ENCODE measurements around the gene ASB18.
"Not testable (repeated sequence)": the region's sequence is repeated elsewhere in the genome, so short reads cannot be mapped to it uniquely, and the experiment has no call there.

Gene ASB18

GRCh38 chr2:236298924-236299475 is 34.8 kb upstream of the ASB18 start:
- Histone ChIP-seq H3K27me3 (ENCODE audit: insufficient read depth, low read length) (peaks cover 61% of the 10 kb centered on the region), H3K27ac (ENCODE audit: low read depth, low read length) (no peak overlapping the region), H3K79me2 (ENCODE audit: control insufficient read depth, insufficient read depth, low read length, unreplicated experiment) (no peaks in the 10 kb centered on the region), H2AFZ (ENCODE audit: low read length, unreplicated experiment) (no peak overlapping the region), H3K36me3 (ENCODE audit: insufficient read depth, low read length) (no peaks in the 10 kb centered on the region), H3K4me3 (ENCODE audit: low read depth, low read length) (no peak overlapping the region), H3K4me1 (ENCODE audit: control insufficient read depth, insufficient read depth, low read length, unreplicated experiment) (no peaks in the 10 kb centered on the region)

GRCh38 chr2:236295481-236295880 is 31.3 kb upstream of the ASB18 start:
- Histone ChIP-seq H3K36me3 (ENCODE audit: insufficient read depth, low read length) (no peaks in the 10 kb centered on the region), H3K79me2 (ENCODE audit: control insufficient read depth, insufficient read depth, low read length, unreplicated experiment) (no peaks in the 10 kb centered on the region), H2AFZ (ENCODE audit: low read length, unreplicated experiment) (no peak overlapping the region), H3K4me1 (ENCODE audit: control insufficient read depth, insufficient read depth, low read length, unreplicated experiment) (no peaks in the 10 kb centered on the region), H3K27ac (ENCODE audit: low read depth, low read length) (no peak overlapping the region), H3K4me3 (ENCODE audit: low read depth, low read length) (no peak overlapping the region), H3K27me3 (ENCODE audit: insufficient read depth, low read length) (peaks cover 54% of the 10 kb centered on the region)

GRCh38 chr2:236294647-236295046 is 30.4 kb upstream of the ASB18 start:
- H3K4me1 ChIP-seq (ENCODE audit: control insufficient read depth, insufficient read depth, low read length, unreplicated experiment) = no peaks in the 10 kb centered on the region
- no peak overlapping the region for H2AFZ ChIP-seq (ENCODE audit: low read length, unreplicated experiment)
- peaks cover 62% of the 10 kb centered on the region for H3K27me3 ChIP-seq (ENCODE audit: insufficient read depth, low read length)
- H3K36me3 ChIP-seq (ENCODE audit: insufficient read depth, low read length) = no peaks in the 10 kb centered on the region
- no peak overlapping the region for H3K27ac ChIP-seq (ENCODE audit: low read depth, low read length)
- no peak overlapping the region for H3K4me3 ChIP-seq (ENCODE audit: low read depth, low read length)
- no peaks in the 10 kb centered on the region for H3K79me2 ChIP-seq (ENCODE audit: control insufficient read depth, insufficient read depth, low read length, unreplicated experiment)

GRCh38 chr2:236293241-236293810 is 29.1 kb upstream of the ASB18 start:
- Histone ChIP-seq H2AFZ (ENCODE audit: low read length, unreplicated experiment) (no peak overlapping the region), H3K4me3 (ENCODE audit: low read depth, low read length) (no peak overlapping the region), H3K36me3 (ENCODE audit: insufficient read depth, low read length) (no peaks in the 10 kb centered on the region), H3K4me1 (ENCODE audit: control insufficient read depth, insufficient read depth, low read length, unreplicated experiment) (no peaks in the 10 kb centered on the region), H3K27ac (ENCODE audit: low read depth, low read length) (no peak overlapping the region), H3K79me2 (ENCODE audit: control insufficient read depth, insufficient read depth, low read length, unreplicated experiment) (no peaks in the 10 kb centered on the region), H3K27me3 (ENCODE audit: insufficient read depth, low read length) (peaks cover 64% of the 10 kb centered on the region)

GRCh38 chr2:236291911-236292310 is 27.7 kb upstream of the ASB18 start:
- H3K79me2 ChIP-seq (ENCODE audit: control insufficient read depth, insufficient read depth, low read length, unreplicated experiment) = no peaks in the 10 kb centered on the region
- H2AFZ ChIP-seq (ENCODE audit: low read length, unreplicated experiment) = no peak overlapping the region
- H3K27me3 ChIP-seq (ENCODE audit: insufficient read depth, low read length) = peaks cover 55% of the 10 kb centered on the region
- no peak overlapping the region for H3K27ac ChIP-seq (ENCODE audit: low read depth, low read length)
- no peaks in the 10 kb centered on the region for H3K36me3 ChIP-seq (ENCODE audit: insufficient read depth, low read length)
- H3K4me3 ChIP-seq (ENCODE audit: low read depth, low read length) = no peak overlapping the region
- H3K4me1 ChIP-seq (ENCODE audit: control insufficient read depth, insufficient read depth, low read length, unreplicated experiment) = no peaks in the 10 kb centered on the region

- Histone ChIP-seq H3K79me2 (ENCODE audit: control insufficient read depth, insufficient read depth, low read length, unreplicated experiment) (no peaks in the 10 kb centered on the region), H3K36me3 (ENCODE audit: insufficient read depth, low read length) (no peaks in the 10 kb centered on the region), H3K27ac (ENCODE audit: low read depth, low read length) (no peak overlapping the region), H3K4me1 (ENCODE audit: control insufficient read depth, insufficient read depth, low read length, unreplicated experiment) (no peaks in the 10 kb centered on the region), H2AFZ (ENCODE audit: low read length, unreplicated experiment) (no peak overlapping the region), H3K4me3 (ENCODE audit: low read depth, low read length) (no peak overlapping the region), H3K27me3 (ENCODE audit: insufficient read depth, low read length) (peaks cover 51% of the 10 kb centered on the region)
Observed at GRCh38 chr2:236291476-236291875, 27.3 kb upstream of the ASB18 start.

GRCh38 chr2:236290742-236291425 is 26.7 kb upstream of the ASB18 start:
- peaks cover 47% of the 10 kb centered on the region for H3K27me3 ChIP-seq (ENCODE audit: insufficient read depth, low read length)
- no peak overlapping the region for H2AFZ ChIP-seq (ENCODE audit: low read length, unreplicated experiment)
- H3K27ac ChIP-seq (ENCODE audit: low read depth, low read length) = no peak overlapping the region
- no peaks in the 10 kb centered on the region for H3K4me1 ChIP-seq (ENCODE audit: control insufficient read depth, insufficient read depth, low read length, unreplicated experiment)
- H3K79me2 ChIP-seq (ENCODE audit: control insufficient read depth, insufficient read depth, low read length, unreplicated experiment) = no peaks in the 10 kb centered on the region
- no peak overlapping the region for H3K4me3 ChIP-seq (ENCODE audit: low read depth, low read length)
- H3K36me3 ChIP-seq (ENCODE audit: insufficient read depth, low read length) = no peaks in the 10 kb centered on the region

- Histone ChIP-seq H3K79me2 (ENCODE audit: control insufficient read depth, insufficient read depth, low read length, unreplicated experiment) (no peaks in the 10 kb centered on the region), H3K4me3 (ENCODE audit: low read depth, low read length) (no peak overlapping the region), H3K27me3 (ENCODE audit: insufficient read depth, low read length) (peaks cover 45% of the 10 kb centered on the region), H2AFZ (ENCODE audit: low read length, unreplicated experiment) (no peak overlapping the region), H3K4me1 (ENCODE audit: control insufficient read depth, insufficient read depth, low read length, unreplicated experiment) (no peaks in the 10 kb centered on the region), H3K36me3 (ENCODE audit: insufficient read depth, low read length) (no peaks in the 10 kb centered on the region), H3K27ac (ENCODE audit: low read depth, low read length) (no peak overlapping the region)
Observed at GRCh38 chr2:236289766-236290462, 25.7 kb upstream of the ASB18 start.

GRCh38 chr2:236288373-236288772 is 24.2 kb upstream of the ASB18 start:
- not testable (repeated sequence) for H3K4me3 ChIP-seq (ENCODE audit: low read depth, low read length); H3K79me2 ChIP-seq (ENCODE audit: control insufficient read depth, insufficient read depth, low read length, unreplicated experiment); H3K27ac ChIP-seq (ENCODE audit: low read depth, low read length); H2AFZ ChIP-seq (ENCODE audit: low read length, unreplicated experiment); H3K36me3 ChIP-seq (ENCODE audit: insufficient read depth, low read length); H3K4me1 ChIP-seq (ENCODE audit: control insufficient read depth, insufficient read depth, low read length, unreplicated experiment)
- peaks cover 43% of the 10 kb centered on the region for H3K27me3 ChIP-seq (ENCODE audit: insufficient read depth, low read length)

- H2AFZ ChIP-seq (ENCODE audit: low read length, unreplicated experiment) = no peak overlapping the region
- no peak overlapping the region for H3K4me3 ChIP-seq (ENCODE audit: low read depth, low read length)
- no peaks in the 10 kb centered on the region for H3K4me1 ChIP-seq (ENCODE audit: control insufficient read depth, insufficient read depth, low read length, unreplicated experiment)
- no peaks in the 10 kb centered on the region for H3K79me2 ChIP-seq (ENCODE audit: control insufficient read depth, insufficient read depth, low read length, unreplicated experiment)
- no peak overlapping the region for H3K27ac ChIP-seq (ENCODE audit: low read depth, low read length)
- H3K27me3 ChIP-seq (ENCODE audit: insufficient read depth, low read length) = peaks cover 40% of the 10 kb centered on the region
- H3K36me3 ChIP-seq (ENCODE audit: insufficient read depth, low read length) = no peaks in the 10 kb centered on the region
Observed at GRCh38 chr2:236287656-236288055, 23.4 kb upstream of the ASB18 start.
